HG03175 (cell line): ENCODE measurements around the gene NDUFAB1.
"Not testable (repeated sequence)": the region's sequence is repeated elsewhere in the genome, so short reads cannot be mapped to it uniquely, and the experiment has no call there.

Experiments
- ATAC-seq: cut with Tn5 transposase; IDR thresholded peaks from one replicate; pipeline ENCODE4 v1.9.1; 2021; ENCODE audit warnings: mild to moderate bottlenecking, moderate library complexity; ENCODE audit not compliant: unreplicated experiment

Gene NDUFAB1

GRCh38 chr16:23584186-23585076 is 11.7 kb downstream of the NDUFAB1 start:
- ATAC-seq = no peak

- ATAC-seq = not testable (repeated sequence)
Measured at GRCh38 chr16:23583271-23583670, 12.8 kb downstream of the NDUFAB1 start.

- no peak for ATAC-seq
Measured at GRCh38 chr16:23581764-23582163, 14.4 kb downstream of the NDUFAB1 start.

GRCh38 chr16:23580391-23580790 is 15.7 kb downstream of the NDUFAB1 start:
- ATAC-seq = no peak

- no peak for ATAC-seq
Measured at GRCh38 chr16:23579371-23579770, 16.7 kb downstream of the NDUFAB1 start.

- no peak for ATAC-seq
Measured at GRCh38 chr16:23578101-23578830, 17.9 kb downstream of the NDUFAB1 start.

- ATAC-seq = no peak
Measured at GRCh38 chr16:23577493-23577892, 18.6 kb downstream of the NDUFAB1 start.

GRCh38 chr16:23575834-23576233 is 20.3 kb downstream of the NDUFAB1 start:
- no peak for ATAC-seq

- no peak for ATAC-seq
Measured at GRCh38 chr16:23573817-23574216, 22.3 kb downstream of the NDUFAB1 start.

GRCh38 chr16:23572394-23572793 is 23.7 kb downstream of the NDUFAB1 start:
- no peak for ATAC-seq

GRCh38 chr16:23571895-23572294 is 24.2 kb downstream of the NDUFAB1 start:
- no peak for ATAC-seq

- no peak for ATAC-seq
Measured at GRCh38 chr16:23570992-23571632, 25.0 kb downstream of the NDUFAB1 start.

- ATAC-seq = no peak
Measured at GRCh38 chr16:23567602-23568001, 28.5 kb downstream of the NDUFAB1 start.

- ATAC-seq = no peak
Measured at GRCh38 chr16:23566724-23567123, 29.4 kb downstream of the NDUFAB1 start.

GRCh38 chr16:23564575-23565363 is 31.3 kb downstream of the NDUFAB1 start:
- ATAC-seq = no peak

GRCh38 chr16:23563186-23563585 is 32.9 kb downstream of the NDUFAB1 start:
- no peak for ATAC-seq

GRCh38 chr16:23562505-23562904 is 33.6 kb downstream of the NDUFAB1 start:
- no peak for ATAC-seq

- no peak for ATAC-seq
Measured at GRCh38 chr16:23561586-23561985, 34.5 kb downstream of the NDUFAB1 start.

- ATAC-seq = no peak
Measured at GRCh38 chr16:23557779-23558702, 38.1 kb downstream of the NDUFAB1 start.
